PFSK-1 (cell line): ENCODE results near the gene ARHGAP12.

Source experiments
- FOXP2 ChIP-seq: optimal IDR thresholded peaks from 2 replicates; pipeline ENCODE3; 2011; ENCODE audit warnings: borderline replicate concordance, control low read depth, inconsistent platforms; ENCODE audit not compliant: insufficient read depth; ENCODE audit errors: extremely low read length, extremely low read depth
- POLR2AphosphoS5 ChIP-seq: IDR thresholded peaks from 2 replicates; pipeline ENCODE4 v1.6.1; 2012; ENCODE audit warnings: low read depth, mild to moderate bottlenecking, control low read depth, low read length, moderate library complexity
- SIN3A ChIP-seq: IDR thresholded peaks from 2 replicates; pipeline ENCODE4 v1.6.1; 2012; ENCODE audit warnings: mild to moderate bottlenecking, low read length, moderate library complexity, borderline replicate concordance; ENCODE audit not compliant: insufficient read depth
- TAF1 ChIP-seq: IDR thresholded peaks from 2 replicates; pipeline ENCODE4 v1.6.1; 2012; ENCODE audit warnings: low read length, control low read depth, borderline replicate concordance; ENCODE audit not compliant: insufficient read depth
- TF ChIP-seq, protein P1 (sequence below), 2 experiments: IDR thresholded peaks; 2 replicates each; pipeline versions ENCODE4 v1.6.1 to v1.8.0; 2011 to 2012; ENCODE audit warnings: low read depth in 2 of 2, low read length in 2 of 2, control low read depth in 1 of 2, inconsistent platforms in 1 of 2, mild to moderate bottlenecking in 1 of 2, moderate library complexity in 1 of 2; ENCODE audit not compliant: insufficient read depth in 1 of 2

The ARHGAP12 gene

DNA sequence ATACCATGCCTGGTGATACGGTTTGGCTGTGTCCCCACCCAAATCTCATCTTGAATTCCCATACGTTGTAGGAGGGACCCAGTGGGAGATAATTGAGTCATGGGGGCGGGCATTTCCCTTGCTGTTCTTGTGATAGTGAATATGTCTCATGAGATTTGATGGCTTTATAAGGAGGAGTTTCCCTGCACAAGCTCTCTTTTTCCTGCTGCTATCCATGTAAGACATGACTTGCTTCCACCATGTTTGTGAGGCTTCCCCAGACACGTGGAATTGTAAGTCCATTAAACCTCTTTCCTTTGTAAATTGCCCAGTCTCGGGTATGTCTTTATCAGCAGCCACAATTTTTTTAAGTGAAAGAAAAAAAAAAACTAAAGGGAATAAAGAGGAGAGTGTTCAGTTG lies 152.5 kb downstream of the ARHGAP12 start:
- TF ChIP-seq, protein P1, sequence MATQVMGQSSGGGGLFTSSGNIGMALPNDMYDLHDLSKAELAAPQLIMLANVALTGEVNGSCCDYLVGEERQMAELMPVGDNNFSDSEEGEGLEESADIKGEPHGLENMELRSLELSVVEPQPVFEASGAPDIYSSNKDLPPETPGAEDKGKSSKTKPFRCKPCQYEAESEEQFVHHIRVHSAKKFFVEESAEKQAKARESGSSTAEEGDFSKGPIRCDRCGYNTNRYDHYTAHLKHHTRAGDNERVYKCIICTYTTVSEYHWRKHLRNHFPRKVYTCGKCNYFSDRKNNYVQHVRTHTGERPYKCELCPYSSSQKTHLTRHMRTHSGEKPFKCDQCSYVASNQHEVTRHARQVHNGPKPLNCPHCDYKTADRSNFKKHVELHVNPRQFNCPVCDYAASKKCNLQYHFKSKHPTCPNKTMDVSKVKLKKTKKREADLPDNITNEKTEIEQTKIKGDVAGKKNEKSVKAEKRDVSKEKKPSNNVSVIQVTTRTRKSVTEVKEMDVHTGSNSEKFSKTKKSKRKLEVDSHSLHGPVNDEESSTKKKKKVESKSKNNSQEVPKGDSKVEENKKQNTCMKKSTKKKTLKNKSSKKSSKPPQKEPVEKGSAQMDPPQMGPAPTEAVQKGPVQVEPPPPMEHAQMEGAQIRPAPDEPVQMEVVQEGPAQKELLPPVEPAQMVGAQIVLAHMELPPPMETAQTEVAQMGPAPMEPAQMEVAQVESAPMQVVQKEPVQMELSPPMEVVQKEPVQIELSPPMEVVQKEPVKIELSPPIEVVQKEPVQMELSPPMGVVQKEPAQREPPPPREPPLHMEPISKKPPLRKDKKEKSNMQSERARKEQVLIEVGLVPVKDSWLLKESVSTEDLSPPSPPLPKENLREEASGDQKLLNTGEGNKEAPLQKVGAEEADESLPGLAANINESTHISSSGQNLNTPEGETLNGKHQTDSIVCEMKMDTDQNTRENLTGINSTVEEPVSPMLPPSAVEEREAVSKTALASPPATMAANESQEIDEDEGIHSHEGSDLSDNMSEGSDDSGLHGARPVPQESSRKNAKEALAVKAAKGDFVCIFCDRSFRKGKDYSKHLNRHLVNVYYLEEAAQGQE (IDR thresholded peaks at IDR 0.05; ENCODE audit: insufficient read depth in 1 of 2, low read depth in 2 of 2, low read length in 2 of 2): no peak

DNA sequence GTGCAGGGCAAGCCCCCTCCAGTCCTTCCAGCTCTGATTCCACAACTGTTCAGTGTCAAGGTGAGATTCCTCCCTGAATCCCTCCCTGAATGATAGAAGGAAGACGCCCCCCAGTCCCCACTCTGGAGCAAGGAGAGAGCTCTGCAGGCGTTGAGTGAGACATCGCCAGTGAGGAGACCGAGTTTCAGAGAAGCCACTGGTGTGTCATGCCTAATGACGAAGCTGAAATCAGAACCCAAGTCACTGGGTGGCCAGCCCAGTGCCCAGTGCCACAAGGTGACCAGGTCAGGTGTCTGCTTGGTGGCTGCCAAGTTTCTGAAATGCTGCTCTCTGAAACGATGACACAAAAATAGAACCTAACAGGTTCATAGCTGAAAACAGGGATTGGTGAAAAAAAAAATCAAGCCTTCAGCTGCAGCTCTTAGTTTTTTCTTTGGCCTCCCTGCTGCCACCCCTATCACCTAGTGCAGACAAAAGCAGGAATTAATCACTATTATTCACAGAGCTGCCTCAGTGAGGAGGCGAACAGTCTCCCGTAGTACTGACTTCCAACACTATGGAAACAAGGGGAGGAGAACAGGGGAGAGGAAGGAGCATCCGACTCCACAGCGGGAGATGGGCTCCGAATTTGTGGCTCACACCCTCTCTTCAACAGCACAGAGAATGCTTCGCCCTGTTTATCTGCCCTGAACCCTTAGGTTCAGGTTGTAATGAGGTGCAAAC lies 153.5 kb downstream of the ARHGAP12 start:
- no peak for TF ChIP-seq FOXP2
- TF ChIP-seq TAF1: no peak
- TF ChIP-seq, protein P1 (IDR thresholded peaks at IDR 0.05; ENCODE audit: insufficient read depth in 1 of 2, low read depth in 2 of 2, low read length in 2 of 2): no peak
- no peak for TF ChIP-seq SIN3A
- TF ChIP-seq POLR2AphosphoS5: no peak

DNA sequence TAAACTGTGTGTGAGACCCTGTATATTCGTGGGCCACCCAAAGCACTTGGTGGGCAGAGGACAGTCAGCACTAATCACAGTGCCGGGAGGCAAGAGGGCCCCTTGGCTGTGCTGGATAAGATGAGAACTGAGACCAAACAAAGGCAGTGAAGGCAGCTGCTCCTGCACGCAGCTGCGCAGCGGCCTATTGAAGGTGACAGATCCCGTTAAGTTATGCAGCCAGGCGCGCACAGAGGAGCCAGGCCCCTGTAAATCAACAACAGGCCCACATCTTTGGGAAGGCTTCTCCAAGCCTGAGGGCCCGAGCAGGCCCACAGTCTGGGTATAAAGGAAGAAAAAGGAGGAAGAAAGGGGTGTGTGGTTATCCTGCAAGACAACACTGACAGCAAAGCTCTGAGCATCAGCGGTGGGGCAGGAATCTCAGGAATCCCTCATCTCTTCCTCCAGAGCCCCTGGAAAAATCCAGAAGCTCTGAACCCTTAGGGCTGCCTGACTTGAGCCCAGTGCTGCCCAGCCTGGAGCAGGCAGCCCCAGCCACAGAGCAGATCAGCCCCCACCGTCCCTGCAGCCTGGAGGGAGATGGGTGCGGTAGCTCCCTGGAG lies 154.2 kb downstream of the ARHGAP12 start:
- TF ChIP-seq TAF1 (no peak), FOXP2 (no peak), SIN3A (no peak), POLR2AphosphoS5 (no peak)
- TF ChIP-seq, protein P1 (IDR thresholded peaks at IDR 0.05; ENCODE audit: insufficient read depth in 1 of 2, low read depth in 2 of 2, low read length in 2 of 2): no peak

DNA sequence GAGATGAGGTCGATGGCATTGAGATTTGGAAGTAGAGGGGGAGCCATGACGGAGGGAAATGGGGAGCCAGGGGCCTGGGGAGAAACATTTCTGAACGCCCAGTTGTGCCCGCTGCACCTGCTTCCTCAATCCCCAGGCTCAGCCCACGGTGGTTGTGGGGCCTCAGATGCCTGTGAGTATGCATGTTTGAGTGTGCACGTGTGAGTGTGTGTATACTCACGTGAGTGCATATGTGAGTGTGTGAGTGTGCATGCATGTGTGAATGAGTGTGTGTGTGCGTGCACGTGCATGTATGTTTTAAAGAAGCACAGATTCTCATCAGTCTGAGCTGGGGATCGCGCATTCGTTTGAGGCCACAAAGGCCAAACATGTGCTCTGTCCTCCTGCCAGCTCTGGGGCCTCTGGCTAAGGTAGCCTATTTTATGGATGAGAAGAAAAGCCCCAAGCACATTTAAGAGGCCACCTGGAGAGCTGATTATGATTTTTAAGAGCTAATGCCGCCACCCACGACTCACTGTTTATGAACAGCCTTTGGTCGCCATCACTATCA lies 154.8 kb downstream of the ARHGAP12 start:
- TF ChIP-seq, protein P1 (IDR thresholded peaks at IDR 0.05; ENCODE audit: insufficient read depth in 1 of 2, low read depth in 2 of 2, low read length in 2 of 2): no peak
- TF ChIP-seq TAF1 (no peak), FOXP2 (no peak), SIN3A (no peak), POLR2AphosphoS5 (no peak)

DNA sequence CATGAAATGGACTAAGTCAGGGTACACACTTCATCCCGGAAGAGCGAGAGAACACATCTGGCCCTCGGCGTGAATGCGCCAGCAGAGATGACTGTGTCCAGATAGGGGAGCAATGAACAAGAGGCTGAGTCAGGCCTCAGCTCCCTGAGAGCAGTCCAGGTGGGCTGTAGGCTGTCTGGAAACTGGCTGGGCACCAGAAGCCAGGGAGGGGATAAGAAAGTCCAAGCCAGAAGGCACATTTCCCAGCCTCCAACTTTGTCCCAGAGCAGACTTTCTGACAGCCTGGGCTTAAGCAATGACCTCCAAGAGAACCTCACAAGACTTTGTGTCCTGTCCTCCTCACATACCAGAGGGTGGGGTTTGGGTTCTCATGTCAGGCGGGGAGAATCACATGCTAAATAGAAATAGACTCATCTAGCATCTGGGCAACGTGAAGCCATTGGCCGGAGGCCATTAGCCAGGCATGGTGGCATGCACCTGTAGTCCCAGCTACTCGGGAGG lies 157.2 kb downstream of the ARHGAP12 start:
- TF ChIP-seq TAF1 (no peak), SIN3A (no peak)
